K562 (cell line): ENCODE measurements around the gene NADSYN1. TPM values are rescaled to one million over a fixed set of nuclear protein-coding genes. Genes with fewer than 3 reads are reported as not detected.

Experiments used
- ATAC-seq: fragments of 200-7000 bp; cut with Tn5 transposase; 3 replicates; pipeline ENCODE4 v1.9.1; 2020; ENCODE audit warnings: moderate library complexity
- BruUV-seq: library from RNA; stranded (reverse); fragments of 400-500 nt; replicated peaks from 2 replicates; lab custom pipeline; 2021; lab: Mats Ljungman, UMichigan
- CTCF ChIA-PET: fragments of 300-600 bp; formaldehyde crosslinking; extraction: SDS; loops from one replicate; lab custom pipeline; 2021; ENCODE audit warnings: low intra/inter-chr PET ratio; lab: Yijun Ruan, JAX
- POLR2A ChIA-PET: fragments of 300-600, 350-650 bp; sonication (Branson Sonifier 250); formaldehyde crosslinking; extraction: SDS; loops from one replicate; lab custom pipeline; 2021; ENCODE audit warnings: antibody characterized with exemption, inconsistent platforms; lab: Yijun Ruan, JAX
- DNase-seq, 4 experiments: peaks; one replicate each; pipeline versions ENCODE4 v3.0.0 to v3.0.0-alpha.2; 2011 to 2018; ENCODE audit warnings: low spot score in 3 of 4, mixed read lengths in 3 of 4; ENCODE audit errors: extremely low read depth in 1 of 4
- FAIRE-seq: peaks from 2 replicates; lab custom pipeline; 2011; peaks lifted over from hg19 to GRCh38; lab: Jason Lieb, UNC
- H2AFZ ChIP-seq: 2 replicates; pipeline ENCODE4 v1.6.0; 2011; ENCODE audit warnings: low read depth, low read length, control low read depth, inconsistent platforms
- H3K27ac ChIP-seq: fragments of 200-600 bp; 3 replicates; pipeline ENCODE4 v1.8.0; 2011; ENCODE audit warnings: low read depth, mild to moderate bottlenecking, control low read depth, inconsistent platforms, low read length, moderate library complexity, mixed read lengths; ENCODE audit errors: extremely low read depth
- H3K27me3 ChIP-seq, 2 experiments: fragments of 300-600 bp in 1 of 2; 2 replicates in 1 of 2; 3 replicates in 1 of 2; pipeline versions ENCODE4 v1.6.0 to v1.8.0; 2011; ENCODE audit warnings: inconsistent platforms in 2 of 2, low read length in 2 of 2, mild to moderate bottlenecking in 1 of 2, mixed read lengths in 1 of 2, moderate library complexity in 1 of 2; ENCODE audit not compliant: control insufficient read depth in 2 of 2, insufficient read depth in 2 of 2
- H3K36me3 ChIP-seq: fragments of 300-600 bp; 3 replicates; pipeline ENCODE4 v1.8.0; 2011; ENCODE audit warnings: mild to moderate bottlenecking, low read length, inconsistent platforms; ENCODE audit not compliant: control insufficient read depth, insufficient read depth
- H3K4me1 ChIP-seq, 2 experiments: fragments of 200-600 bp in 1 of 2; replicated peaks in 1 of 2; 2 replicates in 1 of 2; 3 replicates in 1 of 2; pipeline versions ENCODE4 v1.5.1 to v1.8.0; 2011; ENCODE audit warnings: inconsistent platforms in 2 of 2, low read length in 2 of 2, mild to moderate bottlenecking in 1 of 2, mixed read lengths in 1 of 2, moderate library complexity in 1 of 2; ENCODE audit not compliant: control insufficient read depth in 2 of 2, insufficient read depth in 2 of 2
- H3K4me2 ChIP-seq: 2 replicates; pipeline ENCODE4 v1.6.1; 2011; ENCODE audit warnings: low read length, control low read depth, inconsistent platforms, mixed read lengths; ENCODE audit not compliant: insufficient read depth
- H3K4me3 ChIP-seq: fragments of 200-600 bp; sonication (generic), shearing (Covaris generic); 2 replicates; pipeline ENCODE4 v1.5.1; 2016; ENCODE audit warnings: control low read depth, inconsistent platforms
- H3K79me2 ChIP-seq: fragments of 200-600 bp; 3 replicates; pipeline ENCODE4 v1.8.0; 2011; ENCODE audit warnings: low read length, inconsistent platforms; ENCODE audit not compliant: control insufficient read depth, insufficient read depth
- H3K9ac ChIP-seq, 2 experiments: 2 replicates each; pipeline versions ENCODE4 v1.6.0 to v1.6.1; 2011; ENCODE audit warnings: low read depth in 2 of 2, low read length in 2 of 2, control low read depth in 1 of 2, inconsistent platforms in 1 of 2, mild to moderate bottlenecking in 1 of 2, mixed read lengths in 1 of 2; ENCODE audit not compliant: insufficient read depth in 1 of 2
- H3K9me1 ChIP-seq: one replicate; pipeline ENCODE4 v1.6.0; 2011; ENCODE audit warnings: inconsistent platforms, mild to moderate bottlenecking, low read length, moderate library complexity; ENCODE audit not compliant: control insufficient read depth, insufficient read depth
- H3K9me3 ChIP-seq: replicated peaks from 2 replicates; pipeline ENCODE4 v1.5.1; 2011; ENCODE audit warnings: low read depth, low read length, inconsistent platforms; ENCODE audit not compliant: control insufficient read depth, insufficient read depth
- H4K20me1 ChIP-seq: replicated peaks from 2 replicates; pipeline ENCODE4 v1.6.1; 2011; ENCODE audit warnings: low read length, inconsistent platforms, mixed read lengths; ENCODE audit not compliant: control insufficient read depth, insufficient read depth
- ESRRB ChIP-seq: fragments of 250-450 bp; sonication (Bioruptor Pico); IDR thresholded peaks from 2 replicates; pipeline ENCODE4 v1.5.0; 2020; ENCODE audit warnings: mild to moderate bottlenecking, moderate library complexity, borderline replicate concordance
- FOXP4 ChIP-seq: sonication (generic); formaldehyde crosslinking; IDR thresholded peaks from 2 replicates; pipeline ENCODE4 v1.8.0; 2022; ENCODE audit warnings: mild to moderate bottlenecking, missing genetic modification reagents, borderline replicate concordance
- ILK ChIP-seq: fragments of 450-650 bp; IDR thresholded peaks from 2 replicates; pipeline ENCODE4 v1.6.1; 2016; ENCODE audit warnings: missing genetic modification characterization, low read depth, mild to moderate bottlenecking, missing compliant biosample characterization, moderate library complexity, borderline replicate concordance
- MAFK ChIP-seq: IDR thresholded peaks from 2 replicates; pipeline ENCODE4 v1.6.1; 2011; ENCODE audit warnings: low read length, improper control_type of control experiment
- MEIS2 ChIP-seq: fragments of 450-650 bp; IDR thresholded peaks from 2 replicates; pipeline ENCODE4 v1.6.1; 2014; ENCODE audit warnings: mild to moderate bottlenecking; ENCODE audit not compliant: partially characterized antibody
- TAF1 ChIP-seq: IDR thresholded peaks from 2 replicates; pipeline ENCODE4 v1.6.1; 2011; ENCODE audit warnings: mild to moderate bottlenecking, low read length, moderate library complexity; ENCODE audit not compliant: insufficient read depth, control insufficient read depth, severe bottlenecking; ENCODE audit errors: extremely low read depth
- ZBED1 ChIP-seq: IDR thresholded peaks from 2 replicates; pipeline ENCODE4 v1.6.1; 2014
- WGBS: fragments of 100-300 bp; shearing (Covaris generic); methylation state at CpG from one replicate; pipeline ENCODE4 v1.1.6; 2016; ENCODE audit warnings: low coverage, mixed read lengths; ENCODE audit not compliant: insufficient coverage; ENCODE audit errors: missing lambda C conversion rate; 5-methylcytosine and 5-hydroxymethylcytosine counted together
- in situ Hi-C: fragments of 300-500 bp; cut with MboI; formaldehyde crosslinking; loops from 4 replicates; pipeline ENCODE4 v1.15.0; 2018; ENCODE audit warnings: inconsistent platforms, mixed read lengths
- intact Hi-C: fragments of 100-400 bp; cut with micrococcal nuclease; formaldehyde crosslinking; loops from 2 replicates; pipeline ENCODE4 v1.14.2; 2022
- polyA plus RNA-seq, 8 experiments: library from polyadenylated mRNA; depleted of rRNA in 4 of 8; stranded (reverse) in 5 of 8; unstranded in 3 of 8; fragments of >200 nt; fragmentation: Nextera tagmentation in 2 of 8; fragmentation: Illumina TruSeq in 1 of 8; extraction: Ambion mirVana in 2 of 8; extraction: Trizol in 1 of 8; gene quantifications; 2 replicates each; pipeline versions ENCODE4 v1.2.1 to v1.2.3, GENCODE V29; 2011 to 2014; ENCODE audit warnings: inconsistent platforms in 1 of 8, missing spikeins in 1 of 8
- total RNA-seq, 7 experiments: library from RNA; depleted of rRNA in 6 of 7; stranded (reverse); fragments of >200 nt in 6 of 7; fragmentation: Illumina TruSeq in 2 of 7; extraction: Trizol in 2 of 7; gene quantifications; 2 replicates each; pipeline versions ENCODE4 v1.2.1 to v1.2.3, GENCODE V29; 2011 to 2021; ENCODE audit warnings: low replicate concordance in 1 of 7
- TF ChIP-seq, protein P1 (sequence below): IDR thresholded peaks from 2 replicates; pipeline ENCODE4 v1.6.1; 2011; ENCODE audit not compliant: insufficient read length; ENCODE audit errors: extremely low read depth
- TF ChIP-seq, protein P2 (sequence below): fragments of 250-450 bp; sonication (Bioruptor Pico); IDR thresholded peaks from 2 replicates; pipeline ENCODE4 v1.5.0; 2021; ENCODE audit warnings: mild to moderate bottlenecking, borderline replicate concordance

NADSYN1 gene
- total and polyA plus RNA-seq, 9 of the 15 experiments (the other 6 are each of a cell fraction or from before 2014, with no cell fraction given): 12.7 to 57.3 (median 42.1) TPM

DNA sequence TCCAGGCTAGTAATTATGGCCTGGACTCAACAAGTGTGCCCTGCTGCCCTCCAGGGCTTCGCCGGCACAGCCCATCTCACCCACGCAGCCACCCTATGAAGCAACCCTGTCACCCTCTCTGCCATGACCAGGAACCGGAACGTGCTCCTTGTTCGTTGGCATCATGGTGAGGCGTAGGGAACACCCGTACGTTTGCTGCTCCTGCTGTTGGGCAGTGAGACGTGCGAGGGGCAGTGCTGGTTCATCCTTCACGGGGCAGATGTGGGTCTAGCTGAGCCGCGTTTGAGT, 20.7 kb downstream of the NADSYN1 start:
- H3K4me3 ChIP-seq: no peak overlapping the region
- H3K4me1 ChIP-seq: peaks cover 0 to 5% of the 10 kb centered on the region in 2 experiments; a peak in 1 of 5 replicates
- H2AFZ ChIP-seq: no peak overlapping the region
- no peak for TF ChIP-seq TAF1
- H3K9ac ChIP-seq: no peak overlapping the region
- in situ Hi-C loops: no loop called here
- H3K9me1 ChIP-seq: no peaks in the 10 kb centered on the region
- no peak overlapping the region for H3K27ac ChIP-seq
- intact Hi-C loops: no loop called here
- H3K9me3 ChIP-seq: no peaks in the 10 kb centered on the region
- H3K36me3 ChIP-seq: peaks cover 50% of the 10 kb centered on the region; the same call in 2 of the 3 replicates
- no peak for FAIRE-seq
- CTCF ChIA-PET: no interaction called here
- DNase-seq: no peak
- no TSS peak for BruUV-seq
- H4K20me1 ChIP-seq: no peaks in the 10 kb centered on the region
- WGBS: 97% methylated on average over 14 of the region's 14 CpGs
- H3K27me3 ChIP-seq: no peaks in the 10 kb centered on the region
- POLR2A ChIA-PET: interaction anchor here (1.1 kb wide), 1 partner anchor 16 kb away, joined by 3 read pairs; no protein-coding TSS in a partner anchor
- no peak overlapping the region for H3K4me2 ChIP-seq
- H3K79me2 ChIP-seq: no peaks in the 10 kb centered on the region
- ATAC-seq: no peak

GRCh38 chr11:71474141-71474770, 21.3 kb downstream of the NADSYN1 start:
- no peaks in the 10 kb centered on the region for H3K9me3 ChIP-seq
- POLR2A ChIA-PET: no interaction called here
- H4K20me1 ChIP-seq: no peaks in the 10 kb centered on the region
- H2AFZ ChIP-seq: no peak overlapping the region
- WGBS: 95% methylated on average over 19 of the region's 27 CpGs
- H3K4me2 ChIP-seq: no peak overlapping the region
- H3K4me1 ChIP-seq: peaks cover 0 to 5% of the 10 kb centered on the region in 2 experiments; a peak in 1 of 5 replicates
- ATAC-seq (no peak), DNase-seq (no peak), FAIRE-seq (no peak)
- no peaks in the 10 kb centered on the region for H3K79me2 ChIP-seq
- no peak overlapping the region for H3K27ac ChIP-seq
- no peak overlapping the region for H3K4me3 ChIP-seq
- intact Hi-C loops (no loop called here), in situ Hi-C loops (no loop called here)
- no peaks in the 10 kb centered on the region for H3K9me1 ChIP-seq
- no TSS peak for BruUV-seq
- no peaks in the 10 kb centered on the region for H3K27me3 ChIP-seq
- peaks cover 52% of the 10 kb centered on the region; the same call in 2 of the 3 replicates for H3K36me3 ChIP-seq
- TF ChIP-seq ESRRB (CRISPR knock-in tag): no peak
- no peak for TF ChIP-seq ZBED1
- TF ChIP-seq FOXP4: no peak
- TF ChIP-seq, protein P1, sequence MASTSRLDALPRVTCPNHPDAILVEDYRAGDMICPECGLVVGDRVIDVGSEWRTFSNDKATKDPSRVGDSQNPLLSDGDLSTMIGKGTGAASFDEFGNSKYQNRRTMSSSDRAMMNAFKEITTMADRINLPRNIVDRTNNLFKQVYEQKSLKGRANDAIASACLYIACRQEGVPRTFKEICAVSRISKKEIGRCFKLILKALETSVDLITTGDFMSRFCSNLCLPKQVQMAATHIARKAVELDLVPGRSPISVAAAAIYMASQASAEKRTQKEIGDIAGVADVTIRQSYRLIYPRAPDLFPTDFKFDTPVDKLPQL: no peak
- TF ChIP-seq, protein P2, sequence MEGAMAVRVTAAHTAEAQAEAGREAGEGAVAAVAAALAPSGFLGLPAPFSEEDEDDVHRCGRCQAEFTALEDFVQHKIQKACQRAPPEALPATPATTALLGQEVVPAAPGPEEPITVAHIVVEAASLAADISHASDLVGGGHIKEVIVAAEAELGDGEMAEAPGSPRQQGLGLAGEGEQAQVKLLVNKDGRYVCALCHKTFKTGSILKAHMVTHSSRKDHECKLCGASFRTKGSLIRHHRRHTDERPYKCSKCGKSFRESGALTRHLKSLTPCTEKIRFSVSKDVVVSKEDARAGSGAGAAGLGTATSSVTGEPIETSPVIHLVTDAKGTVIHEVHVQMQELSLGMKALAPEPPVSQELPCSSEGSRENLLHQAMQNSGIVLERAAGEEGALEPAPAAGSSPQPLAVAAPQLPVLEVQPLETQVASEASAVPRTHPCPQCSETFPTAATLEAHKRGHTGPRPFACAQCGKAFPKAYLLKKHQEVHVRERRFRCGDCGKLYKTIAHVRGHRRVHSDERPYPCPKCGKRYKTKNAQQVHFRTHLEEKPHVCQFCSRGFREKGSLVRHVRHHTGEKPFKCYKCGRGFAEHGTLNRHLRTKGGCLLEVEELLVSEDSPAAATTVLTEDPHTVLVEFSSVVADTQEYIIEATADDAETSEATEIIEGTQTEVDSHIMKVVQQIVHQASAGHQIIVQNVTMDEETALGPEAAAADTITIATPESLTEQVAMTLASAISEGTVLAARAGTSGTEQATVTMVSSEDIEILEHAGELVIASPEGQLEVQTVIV (CRISPR knock-in tag): no peak
- no peak for TF ChIP-seq MEIS2
- no peak for TF ChIP-seq ILK
- no peak for TF ChIP-seq MAFK
- CTCF ChIA-PET: no interaction called here
- no peak overlapping the region for H3K9ac ChIP-seq
